Subcutaneous adipose tissue (tissue), 4 donors: ENCODE data around the gene CFAP43. TPM values are rescaled to one million over a fixed set of nuclear protein-coding genes. Genes with fewer than 3 reads are reported as not detected.

Experiments used
- CTCF ChIP-seq: fragments of 450-650 bp; IDR thresholded peaks from one replicate; pipeline ENCODE4 v1.5.1; 2016; ENCODE audit warnings: low read depth, mild to moderate bottlenecking, control low read depth, antibody characterized with exemption, moderate library complexity
- total RNA-seq, 4 donors: library from RNA; depleted of rRNA; stranded (reverse); fragments of >200 nt; gene quantifications; one replicate each; pipeline ENCODE4 v1.1.0, GENCODE V29; 2016

The CFAP43 gene
- total RNA-seq, 4 donors from 2014 or later = 0.19 TPM; not detected in 3

DNA sequence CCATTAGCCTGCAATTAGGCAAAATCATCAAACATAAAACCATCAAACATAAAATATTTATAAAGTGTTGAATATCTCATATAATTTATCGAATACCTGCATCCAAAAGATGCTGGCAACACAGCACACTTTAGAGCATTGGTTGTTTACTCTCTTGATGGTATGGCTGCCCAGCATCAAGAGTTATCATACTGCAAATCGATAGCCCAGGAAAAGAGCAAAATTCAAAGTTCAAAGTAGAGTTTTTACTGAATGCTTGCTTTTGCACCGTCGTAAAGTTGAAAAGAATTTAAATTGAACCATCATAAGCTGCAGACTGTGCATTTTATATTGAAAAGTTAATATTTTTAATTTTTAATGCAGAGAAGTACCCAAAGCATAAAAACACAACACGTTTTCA is 32.6 kb upstream of the CFAP43 start:
- TF ChIP-seq CTCF = no peak

- no peak for TF ChIP-seq CTCF
These were observed 29.9 kb upstream of the CFAP43 start for GRCh38 chr10:104262055-104262454.

- TF ChIP-seq CTCF = no peak
These were observed 28.6 kb upstream of the CFAP43 start for GRCh38 chr10:104260775-104261115.

DNA sequence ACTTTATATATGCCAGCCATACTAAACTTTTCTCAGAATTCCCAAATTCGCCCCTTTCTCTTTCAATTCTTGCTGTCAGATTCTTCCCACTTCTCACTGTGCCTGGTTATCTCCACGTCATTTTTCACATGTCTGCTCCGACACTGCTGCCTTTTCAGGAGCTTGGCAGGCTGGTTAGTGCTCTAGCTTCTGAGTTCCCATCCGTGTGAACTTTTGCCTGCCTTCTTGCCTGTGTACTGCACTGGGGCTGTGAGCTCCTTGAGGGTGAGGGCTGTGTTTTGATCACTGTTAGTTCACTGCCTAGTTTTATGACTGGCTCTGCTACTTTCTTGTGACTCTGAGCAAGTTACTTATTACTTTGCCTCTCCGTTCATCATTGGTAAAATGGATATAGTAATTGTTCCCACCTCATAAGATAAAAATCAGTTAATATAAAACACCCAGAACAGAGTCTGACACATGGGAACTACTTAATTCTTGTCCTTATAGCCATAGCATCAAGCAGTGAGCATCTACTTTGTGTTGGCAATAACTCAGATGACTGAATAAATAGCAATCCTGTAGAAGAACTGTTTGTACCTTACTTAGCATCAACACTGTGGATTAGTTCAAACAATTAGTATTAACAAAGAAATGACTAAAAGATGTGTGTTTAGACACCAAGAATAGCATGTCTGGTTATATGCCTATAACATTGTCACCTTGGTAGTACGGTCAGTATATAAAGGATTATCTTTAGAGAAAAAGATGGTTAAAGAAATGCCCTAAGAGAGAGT is 28.0 kb upstream of the CFAP43 start:
- no peak for TF ChIP-seq CTCF

DNA sequence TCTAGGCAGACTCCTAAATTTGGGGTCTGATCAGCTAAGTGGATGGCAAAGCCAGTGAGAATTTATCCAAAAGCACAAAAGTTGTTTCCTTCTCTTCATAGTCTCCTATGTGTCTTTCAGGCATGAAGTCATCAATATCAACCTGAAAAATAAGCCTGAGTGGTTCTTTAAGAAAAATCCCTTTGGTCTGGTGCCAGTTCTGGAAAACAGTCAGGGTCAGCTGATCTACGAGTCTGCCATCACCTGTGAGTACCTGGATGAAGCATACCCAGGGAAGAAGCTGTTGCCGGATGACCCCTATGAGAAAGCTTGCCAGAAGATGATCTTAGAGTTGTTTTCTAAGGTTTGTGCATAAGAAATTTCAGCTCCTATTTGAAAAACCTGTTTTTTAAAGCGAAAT is 27.3 kb upstream of the CFAP43 start:
- no peak for TF ChIP-seq CTCF

GRCh38 chr10:104258209-104258608 is 26.0 kb upstream of the CFAP43 start:
- TF ChIP-seq CTCF = no peak

DNA sequence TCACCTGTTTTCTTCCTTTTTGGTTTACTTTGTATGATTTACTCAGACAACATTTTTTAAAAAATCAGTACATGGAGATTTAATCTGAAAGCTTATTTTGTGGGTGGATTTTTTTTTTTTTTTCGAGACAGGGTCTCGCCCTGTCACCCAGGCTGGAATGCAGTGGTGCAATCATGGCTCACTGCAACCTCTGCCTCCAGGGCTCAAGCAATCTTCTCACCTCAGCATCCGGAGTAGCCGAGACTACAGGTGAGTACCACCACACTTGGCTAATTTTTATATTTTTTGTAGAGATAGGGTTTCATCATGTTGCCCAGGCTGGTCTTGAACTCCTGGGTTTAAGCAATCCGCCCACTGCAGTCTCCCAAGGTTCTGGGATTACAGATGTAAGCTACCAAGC is 25.1 kb upstream of the CFAP43 start:
- TF ChIP-seq CTCF = no peak
